Islet of Langerhans (tissue), 1 donor: Measurements from ENCODE around the gene THBS3.
"Not testable (repeated sequence)": the region's sequence is repeated elsewhere in the genome, so short reads cannot be mapped to it uniquely, and the experiment has no call there.

Source experiments
- FAIRE-seq: peaks from one replicate; lab custom pipeline; 2011; peaks lifted over from hg19 to GRCh38; lab: Jason Lieb, UNC

The THBS3 gene

GRCh38 chr1:155233502-155233901 is 25.8 kb upstream of the THBS3 start:
- FAIRE-seq: not testable (repeated sequence)

GRCh38 chr1:155232001-155232978 is 24.6 kb upstream of the THBS3 start:
- FAIRE-seq: not testable (repeated sequence)

- not testable (repeated sequence) for FAIRE-seq
These were observed 23.6 kb upstream of the THBS3 start for GRCh38 chr1:155231302-155231701.

- no peak for FAIRE-seq
These were observed 20.4 kb upstream of the THBS3 start for GRCh38 chr1:155228096-155228427.

GRCh38 chr1:155227261-155228095 is 19.8 kb upstream of the THBS3 start:
- FAIRE-seq: no peak

DNA sequence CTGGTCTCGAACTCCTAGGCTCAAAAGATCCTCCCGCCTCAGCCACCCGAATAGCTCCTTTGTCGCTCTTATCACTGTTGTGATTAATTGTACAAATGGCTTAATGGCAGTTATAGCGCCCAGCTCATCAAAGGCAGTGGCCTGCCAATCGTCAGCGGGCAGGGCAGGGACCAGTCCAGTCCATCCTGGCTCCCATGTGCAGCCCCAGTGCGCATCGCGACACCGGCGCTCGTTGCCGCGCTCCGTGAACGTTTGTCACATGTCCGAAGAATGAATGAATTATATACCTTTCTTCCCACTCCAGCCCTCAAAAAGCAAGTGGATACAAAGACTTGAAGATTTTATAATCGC is 19.2 kb upstream of the THBS3 start:
- no peak for FAIRE-seq

- FAIRE-seq: no peak
These were observed 18.7 kb upstream of the THBS3 start for GRCh38 chr1:155226188-155226909.

- not testable (repeated sequence) for FAIRE-seq
These were observed 17.7 kb upstream of the THBS3 start for GRCh38 chr1:155225404-155225759.

DNA sequence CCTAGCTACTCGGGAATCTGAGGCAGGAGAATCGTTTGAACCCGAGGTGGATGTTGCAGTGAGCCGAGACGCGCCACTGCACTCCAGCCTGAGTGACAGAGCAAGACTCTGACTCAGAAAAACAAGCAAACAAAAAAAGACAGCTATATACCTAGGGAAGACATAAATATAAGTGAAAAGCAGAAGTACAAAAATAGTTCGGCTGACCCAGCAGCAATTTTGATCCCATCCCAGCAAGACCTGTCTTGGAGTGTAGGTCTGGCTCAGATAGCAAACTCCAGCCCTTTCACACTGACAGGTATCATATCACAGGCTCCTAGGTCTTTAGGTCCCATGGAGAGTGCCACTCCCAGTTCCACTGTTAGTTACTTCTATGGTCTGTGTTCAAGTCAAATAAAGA is 15.3 kb upstream of the THBS3 start:
- no peak for FAIRE-seq

- FAIRE-seq: not testable (repeated sequence)
These were observed 12.7 kb upstream of the THBS3 start for GRCh38 chr1:155220211-155220965.

DNA sequence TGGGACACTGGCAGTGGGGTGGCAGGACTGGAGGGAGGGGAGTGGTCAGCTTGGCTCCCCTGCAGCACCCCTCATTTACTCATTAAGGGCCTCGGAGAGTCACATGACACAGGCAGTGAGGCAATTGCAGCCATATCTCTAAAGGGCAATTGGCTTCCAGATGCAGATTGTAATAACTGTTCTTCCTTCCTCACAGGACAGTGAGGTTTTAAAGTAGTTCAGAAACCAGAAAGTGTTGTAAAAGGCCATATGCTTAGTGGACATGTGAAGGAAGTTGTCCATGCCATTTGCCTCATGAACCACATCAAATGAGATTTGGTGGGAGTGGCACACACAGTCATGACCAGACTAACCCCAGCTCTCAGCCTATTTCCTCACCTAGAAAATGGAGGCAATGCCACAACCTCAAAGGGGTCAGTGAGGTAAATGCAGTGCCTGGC is 11.9 kb upstream of the THBS3 start:
- no peak for FAIRE-seq

DNA sequence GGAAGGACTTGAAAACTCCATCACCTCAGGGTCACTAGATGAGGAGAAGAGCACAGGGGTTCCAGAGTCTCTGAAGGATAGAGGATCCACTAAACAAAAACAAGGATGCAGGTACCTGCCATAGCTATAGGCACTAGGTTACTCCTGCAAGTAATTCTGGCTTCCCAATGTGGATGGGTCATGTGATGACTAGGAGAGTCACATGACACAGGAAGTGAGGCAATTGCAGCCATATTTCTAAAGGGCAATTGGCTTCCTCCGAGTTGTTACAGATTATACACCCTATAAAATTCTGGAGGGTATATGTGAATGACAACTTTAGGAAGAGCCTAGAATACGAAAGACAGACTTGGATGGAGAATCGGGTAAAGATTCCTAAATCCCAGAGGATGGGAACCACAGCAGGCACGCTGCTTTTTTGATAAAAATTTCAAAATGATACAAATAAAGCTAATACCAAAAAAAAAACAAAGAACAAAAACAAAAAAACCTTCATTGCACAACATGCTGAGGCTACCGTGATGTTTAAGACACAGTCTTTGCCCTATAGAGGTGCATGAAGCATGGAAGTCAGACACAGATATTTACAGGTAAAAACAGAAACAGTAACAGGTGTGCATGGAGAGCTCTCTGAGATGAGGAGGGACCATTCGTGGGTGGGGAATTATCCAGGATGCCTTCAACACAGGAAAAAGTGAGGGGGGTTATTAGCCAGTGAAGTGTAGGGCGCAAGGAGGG is 11.3 kb upstream of the THBS3 start:
- no peak for FAIRE-seq

- not testable (repeated sequence) for FAIRE-seq
These were observed 7.0 kb upstream of the THBS3 start for GRCh38 chr1:155214702-155215101.

GRCh38 chr1:155212051-155212440 is 4.3 kb upstream of the THBS3 start:
- not testable (repeated sequence) for FAIRE-seq

DNA sequence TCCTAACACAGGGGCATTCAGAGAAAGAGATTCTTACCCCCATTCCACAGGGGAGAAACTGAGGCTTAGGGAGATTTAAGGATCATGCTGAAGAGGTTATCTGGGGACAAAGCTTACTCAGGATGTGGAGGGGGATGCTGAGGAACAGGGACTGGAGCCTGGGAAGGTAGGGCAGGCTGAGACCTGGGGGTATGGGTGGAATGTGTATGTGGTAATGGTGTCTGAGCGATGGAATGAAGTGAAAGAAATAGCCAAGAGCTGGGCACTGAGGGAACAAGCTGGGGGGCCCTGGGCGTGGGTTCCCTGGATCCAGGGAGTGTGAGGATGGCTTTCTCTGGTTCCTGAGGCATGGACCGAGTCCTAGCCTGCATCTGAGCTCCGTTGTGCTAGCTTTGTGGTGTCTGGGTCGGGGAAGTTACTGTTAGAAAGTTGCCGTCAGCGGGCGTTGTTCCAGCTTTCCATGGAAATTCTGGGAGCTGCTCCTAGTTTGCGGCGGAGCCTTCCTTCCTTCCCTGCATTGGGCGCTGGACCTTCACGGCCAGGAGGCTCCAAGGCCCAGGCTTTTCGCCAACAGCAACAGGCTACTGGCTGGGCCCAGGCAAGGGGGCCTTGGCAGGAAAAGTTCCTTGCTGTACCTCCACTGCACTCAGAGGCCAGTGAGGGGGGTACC is 3.8 kb upstream of the THBS3 start:
- FAIRE-seq: not testable (repeated sequence)

GRCh38 chr1:155210314-155211104 is 2.8 kb upstream of the THBS3 start:
- FAIRE-seq: no peak

- FAIRE-seq: no peak
These were observed 1.6 kb upstream of the THBS3 start for GRCh38 chr1:155209312-155209721.

DNA sequence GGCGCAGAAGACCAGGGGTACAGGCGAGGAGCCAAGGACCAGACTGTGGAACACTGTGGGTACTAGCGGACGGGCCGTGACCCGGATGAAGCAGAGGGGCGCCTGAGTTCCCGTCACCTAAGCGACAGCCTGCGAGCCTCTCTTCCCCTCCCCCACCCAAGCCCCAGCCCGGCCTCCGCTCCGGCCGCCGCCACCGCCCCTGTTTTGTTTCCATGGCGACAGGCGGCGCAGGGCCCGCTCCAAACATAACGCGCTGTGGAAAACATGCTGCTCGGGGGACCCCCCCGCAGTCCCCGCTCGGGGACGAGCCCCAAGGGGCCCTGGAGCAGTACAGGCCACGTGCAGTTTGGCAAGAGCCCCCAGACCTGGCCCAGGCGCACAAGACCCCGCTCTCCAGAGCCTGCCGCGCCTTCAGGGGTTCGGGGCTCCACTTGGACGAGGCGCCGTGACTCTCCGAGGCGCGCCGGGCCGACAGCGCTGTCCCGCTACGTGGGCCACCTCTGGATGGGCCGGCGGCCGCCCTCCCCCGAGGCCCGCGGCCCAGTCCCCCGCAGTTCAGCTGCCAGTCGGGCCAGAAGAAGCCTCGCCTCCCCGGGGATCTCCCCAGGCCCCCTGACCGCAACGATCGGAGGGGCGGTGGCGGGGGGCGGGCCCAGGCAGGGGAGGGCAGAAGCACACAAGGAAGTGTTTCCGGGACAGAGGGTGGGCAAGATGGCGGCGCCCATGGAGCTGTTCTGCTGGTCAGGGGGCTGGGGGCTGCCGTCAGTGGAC is 1.0 kb upstream of the THBS3 start, which contains the start of gene MTX1:
MTX1 (plus strand) TSS at position 155 of the 771 bp plus-strand sequence; CDS start at position 265, 110 bp downstream.
- FAIRE-seq: no peak
